ENCODE measurements around the gene ELMO1. TPM values are rescaled to one million over a fixed set of nuclear protein-coding genes. Genes with fewer than 3 reads are reported as not detected.

Gene ELMO1
- total RNA-seq, 1 donor from 2014 or later, result 127 TPM

DNA sequence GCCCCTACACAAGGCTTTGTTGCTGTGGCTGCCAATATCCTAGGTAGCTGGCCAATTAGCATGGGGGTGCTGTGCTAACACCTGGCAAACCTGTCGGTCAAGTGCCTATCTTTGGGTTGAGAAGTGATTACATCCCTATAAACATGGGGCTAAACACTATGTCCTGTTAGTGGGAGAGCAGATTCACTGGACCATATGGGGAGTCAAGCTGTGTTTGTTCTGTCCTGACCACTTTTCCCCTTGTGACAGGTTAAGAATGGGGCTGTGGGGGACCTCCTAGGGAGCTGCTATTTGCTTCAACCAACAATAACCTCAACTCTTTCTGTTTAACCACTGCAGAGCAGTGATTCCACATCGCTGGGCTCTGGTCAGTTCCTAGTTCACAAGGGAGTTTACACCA is 572.9 kb downstream of the ELMO1 start:
- intact Hi-C loops (cut with micrococcal nuclease), result no loop called here

DNA sequence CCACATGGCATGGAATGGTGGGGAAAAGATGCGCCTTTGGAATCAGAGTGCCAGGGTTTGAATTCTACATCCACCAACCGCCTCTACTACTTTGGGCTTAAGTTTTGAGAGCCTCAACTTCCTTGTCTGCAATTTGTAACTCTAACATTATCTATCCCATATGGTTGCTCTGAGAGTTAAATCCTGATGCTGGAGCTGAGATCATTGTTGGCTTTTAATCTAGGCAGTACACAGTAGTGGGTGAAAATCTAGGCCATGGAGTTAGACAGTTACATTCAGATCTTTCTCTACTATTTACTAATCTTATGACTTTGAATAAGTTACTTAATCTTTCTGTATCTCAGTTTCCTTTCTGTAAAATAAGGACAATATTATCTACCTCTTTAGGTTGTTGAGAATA is 574.6 kb downstream of the ELMO1 start:
- intact Hi-C loops (cut with micrococcal nuclease), result loop anchor here (5.0 kb wide), 2 partner anchors 197 to 308 kb away; no protein-coding TSS in a partner anchor

DNA sequence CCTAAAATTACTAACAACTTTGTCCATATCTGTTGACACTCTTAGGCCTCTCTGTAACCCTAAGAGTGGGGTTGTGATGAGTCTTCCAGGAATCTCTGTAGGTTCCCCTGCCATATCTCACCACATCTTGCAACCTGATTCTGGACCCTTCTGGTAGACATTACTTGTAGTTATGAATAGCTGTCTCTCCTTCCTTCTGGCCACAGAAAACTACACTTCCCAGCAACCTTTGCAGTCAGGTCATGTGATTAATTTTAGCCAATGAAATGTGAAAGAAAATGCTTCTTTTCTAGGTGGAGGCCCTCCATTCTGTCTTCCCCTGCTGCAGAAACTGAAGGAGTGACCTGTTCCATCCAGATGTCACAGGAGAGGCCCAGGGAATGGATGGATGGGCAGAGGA is 576.8 kb downstream of the ELMO1 start:
- intact Hi-C loops (cut with micrococcal nuclease), result loop anchor here (1.0 to 5.0 kb wide), 3 partner anchors 195 to 505 kb away; a partner anchor contains a TSS

DNA sequence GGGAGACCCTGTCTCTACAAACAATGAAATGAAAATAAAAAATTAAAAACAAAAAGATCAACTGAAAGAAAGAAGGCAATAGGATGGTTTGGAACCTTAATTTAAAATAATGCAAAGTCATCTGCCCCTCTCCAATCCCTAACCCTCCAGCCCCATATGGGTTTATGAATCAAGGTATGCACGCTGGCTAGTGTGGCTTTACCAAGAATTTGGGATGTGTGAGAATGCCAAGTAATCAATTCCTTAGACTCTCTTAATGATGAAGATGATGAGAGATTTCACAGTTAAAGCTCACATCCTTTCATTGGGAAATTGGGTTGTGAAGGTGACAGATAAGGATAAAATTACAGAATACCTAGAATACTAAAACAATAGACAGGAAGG is 577.3 kb downstream of the ELMO1 start:
- intact Hi-C loops (cut with micrococcal nuclease), result loop anchor here (5.0 kb wide), 2 partner anchors 194 to 311 kb away; no protein-coding TSS in a partner anchor

DNA sequence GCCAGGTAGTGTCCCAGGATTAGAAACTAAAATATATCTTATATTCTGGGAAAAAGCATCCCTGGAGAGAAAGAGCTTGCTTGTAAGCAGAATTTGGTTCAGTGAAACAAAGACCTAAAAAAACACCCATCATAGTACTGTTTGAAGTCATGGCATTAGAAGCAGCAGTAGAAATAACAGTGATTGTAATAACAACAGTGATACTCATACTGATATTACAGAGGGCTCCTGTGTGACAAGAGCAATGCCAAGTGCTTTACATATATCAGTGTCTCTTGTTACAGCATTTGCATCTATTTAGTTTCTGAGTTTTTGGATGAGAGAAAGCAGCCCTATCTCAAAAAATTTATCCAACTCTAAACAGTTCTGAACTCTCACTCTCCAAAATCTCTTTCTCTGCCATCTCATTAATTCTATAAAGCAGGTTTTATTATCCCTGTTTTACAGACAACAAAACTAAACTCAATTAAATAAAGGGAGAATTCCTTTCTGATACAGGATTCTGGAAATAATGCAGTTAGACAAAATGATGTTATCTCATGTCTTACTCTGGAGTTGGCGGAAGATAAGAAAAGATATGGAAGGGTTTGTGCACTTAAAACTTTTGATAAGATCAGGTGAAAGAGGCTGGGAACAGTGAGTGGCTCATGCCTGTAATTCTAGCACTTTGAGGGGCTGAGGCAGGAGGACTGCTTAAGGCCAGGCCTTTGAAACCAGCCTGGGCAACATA is 577.9 kb downstream of the ELMO1 start:
- intact Hi-C loops (cut with micrococcal nuclease), result loop anchor here (5.0 kb wide), 2 partner anchors 193 to 312 kb away; no protein-coding TSS in a partner anchor

DNA sequence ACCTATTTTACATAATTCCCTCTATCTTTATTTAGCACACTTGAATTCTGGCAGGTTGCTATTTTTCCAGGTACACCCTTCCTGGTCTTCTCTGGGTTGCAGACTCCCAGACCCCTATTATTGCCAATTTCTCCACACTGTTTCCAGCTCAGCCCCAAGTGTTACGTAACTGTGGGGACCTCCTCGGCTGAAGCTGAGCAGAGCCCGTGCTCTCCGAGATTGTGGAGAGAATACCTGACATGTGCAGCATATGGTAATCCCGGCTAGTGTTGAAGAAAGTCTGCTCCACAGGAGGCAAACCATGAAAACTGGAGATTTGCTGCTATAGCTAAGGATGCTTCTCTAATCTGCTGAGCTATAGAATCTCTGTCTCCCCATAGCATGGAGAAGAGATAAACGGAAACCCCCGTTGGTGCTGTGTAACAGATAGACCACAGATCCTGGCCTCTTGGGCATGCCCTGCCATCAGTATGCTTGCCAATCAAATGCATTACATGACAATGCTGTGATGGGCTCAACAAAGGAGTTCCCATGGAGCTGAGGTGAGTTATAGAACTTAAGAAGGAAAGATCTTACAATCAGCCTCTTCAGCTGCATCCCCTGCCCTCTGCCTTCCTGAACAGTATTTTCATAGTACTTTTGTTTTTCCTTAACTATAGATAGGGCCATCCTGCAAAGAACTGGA is 579.8 kb downstream of the ELMO1 start:
- intact Hi-C loops (cut with micrococcal nuclease), result no loop called here

DNA sequence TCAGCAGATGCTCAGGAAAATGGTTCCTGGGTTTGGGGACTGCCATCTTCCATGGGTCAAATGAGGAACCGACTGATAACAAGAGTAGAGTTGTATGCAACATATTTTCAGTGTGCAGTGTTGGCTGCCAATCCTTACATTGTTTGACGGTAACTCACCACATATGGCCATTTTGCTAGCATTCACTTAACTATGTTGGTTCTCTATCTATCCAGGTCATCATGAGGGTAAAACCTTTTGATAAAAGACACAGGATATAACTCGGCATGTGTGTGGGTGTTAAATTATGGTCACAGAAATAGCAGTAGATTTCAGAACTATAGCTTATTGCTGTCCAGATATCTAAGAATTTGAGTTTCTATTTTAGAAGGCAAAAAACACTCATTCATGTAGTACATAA is 583.6 kb downstream of the ELMO1 start:
- intact Hi-C loops (cut with micrococcal nuclease), result no loop called here

DNA sequence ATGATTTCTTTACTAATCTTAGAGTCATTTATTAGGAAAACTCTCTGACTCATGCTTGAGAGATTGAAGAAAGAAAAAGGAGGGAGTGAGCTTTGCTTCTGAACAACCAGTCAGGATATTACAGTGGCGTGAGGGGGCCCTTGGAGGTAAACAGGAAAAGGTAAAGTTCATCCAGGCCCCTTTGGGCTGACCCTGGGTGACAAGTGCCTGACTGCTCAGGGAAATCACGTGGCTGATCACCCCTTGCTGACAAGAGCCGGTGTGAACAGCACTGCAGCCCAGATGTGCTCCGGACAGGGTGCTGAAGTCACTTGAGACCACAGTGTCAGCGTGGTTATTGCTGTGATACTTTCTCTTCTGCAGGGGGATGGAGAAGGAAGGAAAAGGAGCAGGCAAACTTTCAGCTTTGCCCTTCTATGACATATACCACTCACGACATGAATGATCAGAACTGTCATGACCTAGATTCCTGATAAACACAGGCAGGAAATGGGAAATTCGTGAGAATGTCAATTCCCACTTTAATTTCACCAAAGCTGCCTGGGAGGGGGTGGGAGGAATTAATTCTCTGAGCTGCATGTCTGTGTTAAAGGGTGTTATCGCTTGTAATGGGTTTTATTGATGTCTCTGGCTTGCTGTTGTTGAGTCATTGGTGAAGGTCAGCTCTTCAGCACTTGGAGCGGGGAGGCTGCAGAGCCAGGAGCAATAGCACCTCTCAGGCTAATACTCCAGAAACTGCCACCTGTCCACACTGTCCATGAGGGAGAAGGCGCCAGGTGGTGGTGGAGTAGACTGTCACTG is 584.6 kb downstream of the ELMO1 start:
- intact Hi-C loops (cut with micrococcal nuclease), result no loop called here

DNA sequence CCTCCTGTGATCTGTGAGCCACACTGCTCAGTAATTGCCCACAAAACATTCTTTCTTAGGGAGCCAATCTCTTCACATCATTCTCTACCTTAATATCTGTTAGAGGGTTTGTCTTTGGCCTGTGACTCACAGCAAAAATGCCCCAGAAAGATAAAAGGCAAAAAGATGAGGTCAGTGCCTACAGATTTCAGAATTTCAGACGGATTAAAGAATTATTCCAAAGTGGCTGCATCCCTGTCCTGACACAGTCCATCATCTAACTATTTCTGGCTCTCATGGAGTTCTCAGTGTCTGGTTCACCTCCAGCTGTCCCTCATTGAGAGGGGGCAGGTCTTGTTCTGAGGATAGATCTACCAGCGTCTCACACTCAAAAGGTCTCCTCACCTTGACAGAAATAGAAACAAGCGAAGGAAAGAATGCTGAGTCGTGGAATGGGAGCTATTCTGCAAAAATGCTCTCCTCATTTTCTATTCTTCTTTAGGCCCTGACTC is 585.8 kb downstream of the ELMO1 start:
- intact Hi-C loops (cut with micrococcal nuclease), result no loop called here

DNA sequence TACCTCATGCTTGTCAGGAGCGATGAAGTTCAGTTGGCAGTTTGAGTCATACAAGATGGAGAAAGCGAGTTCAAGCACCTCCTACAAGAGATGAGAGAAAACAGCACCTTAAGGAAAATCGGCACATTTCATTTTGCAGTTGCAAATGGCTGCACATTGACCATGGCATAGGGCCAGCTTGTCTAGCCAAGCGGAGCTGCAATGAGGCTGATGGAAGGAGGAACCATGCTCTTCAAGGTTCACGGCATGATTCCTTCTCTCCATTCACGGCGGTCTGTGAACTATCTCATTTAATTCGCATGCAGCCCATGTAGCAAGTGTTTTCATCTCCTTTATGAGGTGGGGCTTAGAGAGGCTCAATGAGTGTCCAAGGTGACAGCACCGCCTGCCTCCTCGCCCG is 587.0 kb downstream of the ELMO1 start:
- intact Hi-C loops (cut with micrococcal nuclease), result no loop called here

DNA sequence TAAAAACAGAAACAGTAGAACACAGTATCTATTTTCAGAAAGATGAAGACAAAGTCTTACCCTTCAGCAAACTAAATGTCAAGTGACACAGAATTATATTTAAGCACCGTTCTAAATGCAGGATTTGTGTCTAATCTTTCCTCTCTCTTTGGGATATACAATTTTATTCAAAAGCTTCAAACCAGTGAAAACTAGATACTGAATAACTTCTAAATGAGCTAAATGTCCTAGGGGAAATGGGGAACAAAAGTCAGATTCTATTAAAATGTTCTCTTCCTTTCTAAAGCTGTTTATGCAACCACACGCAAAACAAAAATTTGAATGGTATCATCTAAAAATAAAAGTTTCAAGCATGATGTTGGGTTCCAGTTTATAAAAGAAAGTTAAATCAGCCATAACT is 588.0 kb downstream of the ELMO1 start:
- intact Hi-C loops (cut with micrococcal nuclease), result no loop called here

DNA sequence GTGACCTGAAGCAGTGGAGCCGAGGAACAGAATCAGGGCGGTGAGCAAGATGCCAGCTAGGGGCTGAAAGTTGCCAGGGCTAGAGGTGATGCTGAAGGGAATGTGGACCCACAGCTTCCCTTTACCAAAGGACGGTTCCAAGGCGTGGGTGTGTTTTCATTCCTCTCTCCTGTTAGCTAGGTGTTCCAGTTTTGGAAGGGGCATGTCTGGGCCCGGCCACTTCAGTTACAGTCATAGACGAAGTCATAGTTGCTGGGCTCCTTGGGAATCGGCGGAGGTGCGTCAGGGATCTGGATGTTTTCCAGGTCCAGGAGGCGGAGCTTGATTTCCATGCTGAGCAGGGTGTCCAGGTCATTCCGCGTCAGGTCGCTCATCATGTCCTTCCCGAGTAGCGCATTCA is 593.3 kb downstream of the ELMO1 start:
- intact Hi-C loops (cut with micrococcal nuclease), result no loop called here

DNA sequence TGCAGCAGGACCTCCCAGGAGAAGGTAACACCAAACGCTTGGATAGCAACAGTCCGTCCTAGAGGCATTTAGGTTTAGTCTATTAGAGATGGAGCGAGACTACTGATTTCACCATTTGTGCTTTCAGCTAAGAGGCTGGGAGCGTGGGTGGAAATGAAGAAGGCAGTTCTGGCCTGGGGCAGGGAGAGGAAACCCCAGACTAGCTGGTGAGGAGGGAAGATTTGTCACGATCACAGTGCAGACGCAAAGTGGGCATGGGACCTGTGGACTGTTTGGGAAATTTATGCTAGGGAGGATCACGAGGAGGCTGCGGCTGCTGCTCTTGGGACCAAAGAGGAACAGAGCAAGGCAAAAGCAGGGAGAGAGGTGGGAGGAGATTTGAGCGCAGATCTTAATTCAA is 594.0 kb downstream of the ELMO1 start:
- intact Hi-C loops (cut with micrococcal nuclease), result loop anchor here (1.0 to 5.0 kb wide), 2 partner anchors 9 to 162 kb away; no protein-coding TSS in a partner anchor

DNA sequence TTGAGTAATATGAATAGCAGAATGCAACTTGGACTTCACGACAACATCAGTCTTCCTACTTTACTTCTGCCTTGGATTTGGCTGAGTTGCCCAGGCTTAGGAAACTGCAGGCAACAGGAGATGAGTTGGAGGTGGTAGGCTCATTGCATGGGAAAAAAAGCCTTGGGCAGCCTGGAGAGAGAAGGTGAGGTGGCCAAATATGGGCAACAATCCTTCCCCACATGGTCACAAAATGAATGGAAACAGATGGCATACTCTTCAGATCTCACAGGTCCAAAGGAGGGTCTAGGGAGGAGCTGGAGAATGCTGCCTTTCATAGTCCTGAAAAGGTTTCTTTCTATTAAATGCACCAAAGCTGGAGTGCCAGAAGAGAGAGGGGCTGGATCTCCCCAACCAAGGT is 595.7 kb downstream of the ELMO1 start:
- intact Hi-C loops (cut with micrococcal nuclease), result loop anchor here (5.0 kb wide), 1 partner anchor 161 kb away; no protein-coding TSS in a partner anchor

DNA sequence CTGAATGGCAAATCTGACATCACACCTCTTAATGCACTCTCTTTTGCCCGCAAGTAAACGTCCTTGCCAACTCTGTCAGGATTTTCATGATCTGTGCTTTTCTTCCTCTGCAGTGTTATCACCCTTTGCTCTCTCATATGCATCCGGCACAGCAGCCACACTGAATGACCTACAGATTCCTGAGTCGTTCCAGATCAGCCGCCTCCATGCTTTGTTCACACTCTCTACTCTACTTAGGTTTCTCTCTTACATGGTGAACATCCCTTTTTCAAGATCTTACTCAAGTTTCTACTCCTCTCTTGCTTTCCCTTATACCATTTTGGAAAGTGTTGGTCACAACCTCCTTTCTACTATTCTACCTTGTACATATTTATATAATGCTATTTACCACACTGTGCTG is 596.6 kb downstream of the ELMO1 start:
- intact Hi-C loops (cut with micrococcal nuclease), result loop anchor here (5.0 kb wide), 1 partner anchor 160 kb away; no protein-coding TSS in a partner anchor

DNA sequence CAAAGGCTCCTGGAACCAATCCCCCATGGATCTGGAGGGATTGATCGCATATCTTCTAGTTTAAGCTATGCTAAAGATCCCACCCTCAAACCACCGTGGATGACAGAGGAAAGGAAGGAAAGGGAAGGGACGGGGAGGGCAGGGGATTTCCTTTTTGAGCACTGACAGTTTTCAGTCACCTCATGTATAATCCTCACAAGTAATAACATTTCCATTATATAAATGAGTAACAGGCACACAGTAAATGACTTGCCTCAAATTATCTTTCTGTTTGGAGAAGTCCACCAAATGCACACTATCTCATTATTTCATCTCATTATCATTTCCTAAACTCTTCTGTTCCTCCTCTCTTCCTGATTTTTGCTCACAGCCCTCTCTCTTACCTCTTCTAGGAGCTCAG is 597.3 kb downstream of the ELMO1 start:
- intact Hi-C loops (cut with micrococcal nuclease), result loop anchor here (5.0 kb wide), 1 partner anchor 159 kb away; no protein-coding TSS in a partner anchor

DNA sequence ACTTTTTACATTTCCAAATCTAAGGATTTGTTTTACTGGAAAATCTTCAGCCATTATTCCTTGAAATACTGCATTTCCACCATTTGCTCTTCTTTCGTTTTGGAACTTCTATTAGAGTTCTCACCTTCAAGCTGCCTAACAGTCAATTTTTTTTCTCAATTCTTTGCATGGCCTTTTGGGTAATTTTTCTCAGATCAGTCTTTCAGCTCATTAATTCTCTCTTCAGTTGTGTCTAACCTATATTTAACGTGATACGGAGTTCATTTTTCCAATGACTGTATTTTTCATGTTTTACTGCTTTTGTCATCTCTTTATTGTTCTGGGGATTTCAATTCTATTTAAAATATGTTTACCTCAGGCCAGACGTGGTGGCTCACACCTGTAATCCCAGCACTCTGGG is 600.7 kb downstream of the ELMO1 start:
- intact Hi-C loops (cut with micrococcal nuclease), result no loop called here

DNA sequence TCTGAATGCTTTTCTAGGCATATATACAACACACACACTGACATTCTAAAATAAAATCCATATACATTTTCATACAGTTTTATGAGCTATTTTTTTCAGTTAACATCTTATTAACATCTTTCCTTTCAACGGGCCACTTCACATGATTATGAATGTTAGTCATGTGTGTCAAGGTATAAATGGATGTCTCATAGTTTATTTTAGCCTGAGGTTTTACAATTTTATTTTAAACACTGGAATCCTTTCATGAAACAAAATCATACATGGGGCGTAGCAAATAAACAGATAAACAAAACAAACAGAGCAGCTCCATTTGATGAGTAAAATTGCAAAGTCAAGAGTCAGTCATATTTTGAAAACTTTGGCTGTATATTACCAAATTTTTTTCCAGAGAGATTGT is 604.3 kb downstream of the ELMO1 start:
- intact Hi-C loops (cut with micrococcal nuclease), result no loop called here

DNA sequence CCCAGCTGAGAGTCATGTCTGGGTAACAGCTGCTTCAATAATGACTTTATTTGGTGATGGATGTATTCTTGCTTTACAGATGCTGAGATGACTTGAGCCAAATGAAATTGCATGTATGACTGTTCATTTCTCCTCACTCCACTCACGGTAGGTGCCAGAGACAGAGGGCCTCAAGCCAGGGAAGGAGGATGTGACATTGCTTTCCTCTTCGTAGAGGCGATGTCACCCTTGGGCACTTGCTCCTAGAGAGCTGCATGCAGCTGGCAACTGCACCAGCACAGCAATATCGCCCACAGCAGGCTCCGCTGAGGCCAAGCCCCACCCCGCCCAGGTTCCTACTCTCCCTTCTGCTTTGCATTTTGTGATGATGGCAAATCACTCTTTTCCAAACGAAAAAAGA is 607.8 kb downstream of the ELMO1 start:
- intact Hi-C loops (cut with micrococcal nuclease), result no loop called here

DNA sequence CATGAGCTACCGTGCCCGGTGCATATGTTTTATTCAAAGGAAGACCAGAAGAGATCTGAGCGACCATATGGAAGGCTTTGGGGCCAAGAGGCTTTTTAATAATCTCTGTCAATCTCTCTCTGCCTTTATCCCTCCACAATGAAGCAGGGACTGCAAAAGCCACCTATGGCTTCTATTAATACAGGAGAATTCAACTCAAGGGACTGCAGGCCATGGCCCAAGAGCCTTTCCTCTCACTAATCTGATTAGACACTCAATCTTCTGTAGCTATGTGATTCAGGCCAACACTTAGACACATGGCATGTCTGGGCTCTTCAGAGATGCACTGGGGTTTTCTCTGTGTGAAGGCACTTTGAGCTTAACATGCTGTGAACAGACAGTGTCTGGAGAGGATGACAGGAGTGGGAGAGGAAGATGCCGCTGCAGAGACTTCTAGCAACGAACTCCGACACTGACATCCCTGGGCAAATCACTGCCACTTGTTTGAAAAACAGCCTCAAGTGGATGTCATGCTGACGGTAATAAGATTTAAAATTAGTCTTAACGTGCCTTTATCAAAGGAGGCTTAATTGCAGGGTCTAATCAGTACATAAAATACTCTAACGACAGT is 609.9 kb downstream of the ELMO1 start:
- intact Hi-C loops (cut with micrococcal nuclease), result no loop called here

DNA sequence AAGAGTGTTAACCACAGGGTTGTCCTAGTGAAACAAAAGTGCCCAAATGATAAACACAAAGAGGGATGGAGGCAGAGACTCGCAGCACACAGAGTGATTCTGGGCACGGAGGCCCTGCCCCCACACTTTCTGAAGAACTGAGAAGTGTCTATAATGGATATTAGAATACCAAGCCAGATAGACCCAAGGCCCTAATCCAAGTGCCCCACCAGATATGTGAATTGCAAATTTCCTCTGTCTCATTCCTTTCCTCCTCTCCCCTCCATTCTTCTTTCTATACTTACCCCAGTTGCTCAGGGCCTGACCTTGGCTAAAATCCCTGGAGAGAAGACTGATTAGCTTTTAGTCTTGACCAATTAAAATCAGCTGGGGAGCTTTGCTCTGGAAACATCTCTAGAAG is 617.6 kb downstream of the ELMO1 start:
- intact Hi-C loops (cut with micrococcal nuclease), result no loop called here

Measured in T-helper 1 cell treated with Interleukin-12 subunit alpha and Interleukin-12 subunit beta and Interleukin-4 antibody, amounts not matched to agents 30 ng/mL and 1 ng/mL, for 36 hours (primary cell).